Measurements from ENCODE around the gene TNFRSF18.
"Not testable (repeated sequence)": the region's sequence is repeated elsewhere in the genome, so short reads cannot be mapped to it uniquely, and the experiment has no call there.

The TNFRSF18 gene

GRCh38 chr1:1206376-1206965, at the start of gene TNFRSF18:
Gene TNFRSF18 (minus strand): TSS chr1:1206592. CDS start chr1:1206571, 21 bp downstream.
- DNase-seq: no peak

GRCh38 chr1:1255611-1256010, 49.2 kb upstream of the TNFRSF18 start:
- DNase-seq: no peak

- no peak for DNase-seq
Measured at GRCh38 chr1:1255078-1255477, 48.7 kb upstream of the TNFRSF18 start.

- no peak for DNase-seq
Measured at GRCh38 chr1:1254667-1254998, 48.2 kb upstream of the TNFRSF18 start.

GRCh38 chr1:1253972-1254666, 47.7 kb upstream of the TNFRSF18 start:
- DNase-seq: no peak

- no peak for DNase-seq
Measured at GRCh38 chr1:1253314-1253713, 46.9 kb upstream of the TNFRSF18 start.

- no peak for DNase-seq
Measured at GRCh38 chr1:1250786-1251284, 44.4 kb upstream of the TNFRSF18 start.

- not testable (repeated sequence) for DNase-seq
Measured at GRCh38 chr1:1248009-1248913, 41.9 kb upstream of the TNFRSF18 start.

GRCh38 chr1:1247341-1247913, 41.0 kb upstream of the TNFRSF18 start:
- no peak for DNase-seq

GRCh38 chr1:1246577-1247340, 40.4 kb upstream of the TNFRSF18 start, which contains the start of gene C1QTNF12:
Gene C1QTNF12 (minus strand): TSS chr1:1246722. CDS start chr1:1246690, 32 bp downstream.
- DNase-seq: no peak

GRCh38 chr1:1245817-1246576, 39.6 kb upstream of the TNFRSF18 start:
- DNase-seq: no peak

- no peak for DNase-seq
Measured at GRCh38 chr1:1245178-1245816, 38.9 kb upstream of the TNFRSF18 start.

GRCh38 chr1:1244192-1244811, 37.9 kb upstream of the TNFRSF18 start:
- no peak for DNase-seq

- DNase-seq: no peak
Measured at GRCh38 chr1:1243807-1244191, 37.4 kb upstream of the TNFRSF18 start.

GRCh38 chr1:1243266-1243660, 36.9 kb upstream of the TNFRSF18 start:
- DNase-seq: no peak

- no peak for DNase-seq
Measured at GRCh38 chr1:1242461-1243265, 36.3 kb upstream of the TNFRSF18 start.

GRCh38 chr1:1241588-1242219, 35.3 kb upstream of the TNFRSF18 start:
- no peak for DNase-seq

- no peak for DNase-seq
Measured at GRCh38 chr1:1240822-1241587, 34.6 kb upstream of the TNFRSF18 start.
